Suprapubic skin (tissue), 4 donors: ENCODE results near the gene MRPS14. TPM values are rescaled to one million over a fixed set of nuclear protein-coding genes. Genes with fewer than 3 reads are reported as not detected.
"Not testable (repeated sequence)": the region's sequence is repeated elsewhere in the genome, so short reads cannot be mapped to it uniquely, and the experiment has no call there.

ENCODE experiments used
- DNase-seq, 2 donors: peaks; one replicate each; pipeline ENCODE4 v3.0.0-alpha.2; 2019; ENCODE audit warnings: low spot score in 2 of 2
- H3K27ac ChIP-seq: fragments of 200-600 bp; sonication (generic); one replicate; pipeline ENCODE4 v1.5.1; 2019
- H3K27me3 ChIP-seq: fragments of 200-600 bp; sonication (generic); one replicate; pipeline ENCODE4 v1.5.1; 2019
- H3K36me3 ChIP-seq: fragments of 200-600 bp; sonication (generic); one replicate; pipeline ENCODE4 v1.5.1; 2019
- H3K4me1 ChIP-seq: fragments of 200-600 bp; sonication (generic); one replicate; pipeline ENCODE4 v1.5.1; 2019
- H3K4me3 ChIP-seq: fragments of 200-600 bp; sonication (generic); one replicate; pipeline ENCODE4 v1.5.1; 2019; ENCODE audit warnings: mild to moderate bottlenecking
- H3K9me3 ChIP-seq: fragments of 200-600 bp; sonication (generic); one replicate; pipeline ENCODE4 v1.5.1; 2019
- EP300 ChIP-seq: sonication (generic); formaldehyde crosslinking; IDR thresholded peaks from one replicate; pipeline ENCODE4 v1.6.1; 2017; ENCODE audit warnings: antibody characterized with exemption
- POLR2A ChIP-seq, 2 donors: fragments of 450-650 bp; IDR thresholded peaks; one replicate each; pipeline ENCODE4 v1.6.1; 2017; ENCODE audit warnings: antibody characterized with exemption in 2 of 2, mild to moderate bottlenecking in 2 of 2, moderate library complexity in 2 of 2
- POLR2AphosphoS5 ChIP-seq, 3 donors: sonication (generic); formaldehyde crosslinking; IDR thresholded peaks; one replicate each; pipeline ENCODE4 v1.6.1; 2017; ENCODE audit warnings: antibody characterized with exemption in 3 of 3
- WGBS: methylation state at CpG from one replicate; pipeline ENCODE4 v1.1.5; 2018; 5-methylcytosine and 5-hydroxymethylcytosine counted together
- total RNA-seq, 4 donors: library from RNA; depleted of rRNA; stranded (reverse); fragments of >200 nt; gene quantifications; one replicate each; pipeline ENCODE4 v1.1.0, GENCODE V29; 2016
- TF ChIP-seq, protein P1 (sequence below), 2 donors: fragments of 200-600 bp in 1 of 2; fragments of 450-650 bp in 1 of 2; sonication (generic) in 1 of 2; IDR thresholded peaks; one replicate each; pipeline ENCODE4 v1.5.1; 2016 to 2019; ENCODE audit warnings: antibody characterized with exemption in 2 of 2, mild to moderate bottlenecking in 1 of 2, moderate library complexity in 1 of 2

The MRPS14 gene
- total RNA-seq, 4 donors from 2014 or later = 12.7 to 22.9 (median 17.9) TPM

DNA sequence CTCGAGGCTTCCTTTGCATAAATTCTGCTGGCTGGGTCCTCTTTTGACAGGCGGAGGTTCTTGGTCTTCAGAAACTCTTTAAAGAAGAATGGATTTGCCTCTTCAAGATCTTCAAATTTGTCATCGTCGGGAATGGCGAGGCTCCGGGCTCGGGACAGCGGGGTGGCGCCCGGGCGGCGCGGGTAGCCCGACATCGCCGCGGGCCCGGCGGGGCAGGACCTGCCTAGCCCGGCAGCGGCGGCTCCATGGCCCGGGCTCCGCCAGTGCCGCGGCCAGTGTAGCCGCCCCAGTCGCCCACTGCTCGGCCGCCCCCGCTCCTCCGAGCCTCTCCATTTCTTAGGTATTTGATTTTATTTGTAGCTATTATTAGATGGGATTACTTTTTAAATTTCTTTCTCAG, 22.3 kb upstream of the MRPS14 start:
- no peaks in the 10 kb centered on the region for H3K36me3 ChIP-seq
- no peaks in the 10 kb centered on the region for H3K9me3 ChIP-seq
- WGBS = 96% methylated on average over 14 of the region's 32 CpGs
- H3K27me3 ChIP-seq = peaks cover 23% of the 10 kb centered on the region
- no peak for TF ChIP-seq POLR2A (IDR thresholded peaks at IDR 0.05)
- TF ChIP-seq, protein P1, sequence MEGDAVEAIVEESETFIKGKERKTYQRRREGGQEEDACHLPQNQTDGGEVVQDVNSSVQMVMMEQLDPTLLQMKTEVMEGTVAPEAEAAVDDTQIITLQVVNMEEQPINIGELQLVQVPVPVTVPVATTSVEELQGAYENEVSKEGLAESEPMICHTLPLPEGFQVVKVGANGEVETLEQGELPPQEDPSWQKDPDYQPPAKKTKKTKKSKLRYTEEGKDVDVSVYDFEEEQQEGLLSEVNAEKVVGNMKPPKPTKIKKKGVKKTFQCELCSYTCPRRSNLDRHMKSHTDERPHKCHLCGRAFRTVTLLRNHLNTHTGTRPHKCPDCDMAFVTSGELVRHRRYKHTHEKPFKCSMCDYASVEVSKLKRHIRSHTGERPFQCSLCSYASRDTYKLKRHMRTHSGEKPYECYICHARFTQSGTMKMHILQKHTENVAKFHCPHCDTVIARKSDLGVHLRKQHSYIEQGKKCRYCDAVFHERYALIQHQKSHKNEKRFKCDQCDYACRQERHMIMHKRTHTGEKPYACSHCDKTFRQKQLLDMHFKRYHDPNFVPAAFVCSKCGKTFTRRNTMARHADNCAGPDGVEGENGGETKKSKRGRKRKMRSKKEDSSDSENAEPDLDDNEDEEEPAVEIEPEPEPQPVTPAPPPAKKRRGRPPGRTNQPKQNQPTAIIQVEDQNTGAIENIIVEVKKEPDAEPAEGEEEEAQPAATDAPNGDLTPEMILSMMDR (IDR thresholded peaks at IDR 0.05) = no peak
- TF ChIP-seq EP300 = no peak
- no peak for TF ChIP-seq POLR2AphosphoS5 (IDR thresholded peaks at IDR 0.05)
- no peak for DNase-seq
- H3K27ac ChIP-seq = no peak overlapping the region
- H3K4me1 ChIP-seq = no peaks in the 10 kb centered on the region
- no peak overlapping the region for H3K4me3 ChIP-seq

DNA sequence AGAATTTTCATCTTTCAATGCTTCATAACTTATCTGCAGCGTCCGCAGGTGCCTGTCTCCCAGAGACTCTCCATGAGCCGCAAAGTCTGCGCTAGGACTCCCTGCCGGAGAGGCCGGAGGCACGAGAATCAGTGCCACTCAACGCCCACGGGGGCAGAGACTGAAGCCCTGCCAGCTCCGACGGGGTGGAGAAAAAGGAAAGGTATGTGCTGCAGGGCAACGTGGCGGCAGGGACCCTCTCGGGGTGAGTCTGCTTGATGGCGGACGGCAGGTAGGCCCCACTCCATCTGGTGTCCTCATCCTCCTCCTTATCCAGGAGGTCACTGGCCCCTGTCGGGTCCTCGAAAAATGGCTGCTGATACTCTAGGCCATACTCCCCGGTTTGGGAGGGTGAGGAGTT, 21.9 kb upstream of the MRPS14 start:
- Histone ChIP-seq H3K4me3 (no peak overlapping the region), H3K9me3 (no peaks in the 10 kb centered on the region), H3K36me3 (no peaks in the 10 kb centered on the region), H3K27ac (no peak overlapping the region), H3K27me3 (peaks cover 23% of the 10 kb centered on the region), H3K4me1 (no peaks in the 10 kb centered on the region)
- DNase-seq = no peak
- no peak for TF ChIP-seq POLR2A (IDR thresholded peaks at IDR 0.05)
- TF ChIP-seq EP300 = no peak
- TF ChIP-seq, protein P1 (IDR thresholded peaks at IDR 0.05) = no peak
- 94% methylated on average over 17 of the region's 19 CpGs for WGBS

DNA sequence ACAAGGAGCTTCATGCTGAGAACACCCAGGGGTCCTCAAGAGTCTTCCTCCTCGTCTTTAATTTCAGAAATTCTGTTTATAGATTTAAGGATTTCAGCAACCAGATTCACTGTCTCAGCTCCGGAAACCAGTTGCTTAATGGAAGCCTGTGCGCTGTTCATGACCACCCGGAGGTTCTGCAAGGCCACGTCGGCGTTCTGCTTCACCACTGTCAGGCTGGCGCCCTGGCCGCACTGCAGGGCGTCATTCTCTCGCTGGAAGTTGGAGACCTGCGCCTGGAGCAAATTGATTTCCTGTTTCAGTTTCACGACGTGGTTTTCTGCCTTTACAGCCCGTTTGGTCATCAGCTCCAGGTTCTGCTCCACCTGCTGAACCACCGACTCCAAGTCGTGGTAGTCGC, 21.4 kb upstream of the MRPS14 start:
- 92% methylated on average over 18 of the region's 18 CpGs for WGBS
- DNase-seq, H3K4me3 ChIP-seq, H3K4me1 ChIP-seq, H3K36me3 ChIP-seq, H3K27ac ChIP-seq, H3K9me3 ChIP-seq: not testable (repeated sequence)
- H3K27me3 ChIP-seq = peaks cover 21% of the 10 kb centered on the region

DNA sequence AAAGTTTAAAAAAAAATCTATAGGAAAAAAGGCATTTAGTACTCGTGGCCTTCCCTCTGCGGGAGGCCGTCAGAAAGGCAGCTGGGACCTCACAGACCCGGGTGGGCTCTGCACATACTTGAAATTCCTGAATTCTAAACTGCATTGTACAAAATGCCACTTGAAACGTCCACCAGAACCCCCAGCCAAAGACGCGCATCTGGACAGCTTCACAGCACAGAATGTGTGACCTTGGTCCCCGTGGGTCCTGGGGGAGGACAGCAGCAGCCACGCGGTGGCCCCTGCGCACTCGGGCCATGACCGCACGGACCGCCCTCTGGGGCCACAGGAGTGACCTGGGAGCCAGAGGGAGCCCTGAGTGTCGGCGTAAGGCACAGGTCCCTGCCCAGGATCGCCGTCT, 20.6 kb upstream of the MRPS14 start:
- Histone ChIP-seq H3K9me3 (no peaks in the 10 kb centered on the region), H3K27ac (no peak overlapping the region), H3K4me1 (no peaks in the 10 kb centered on the region), H3K36me3 (no peaks in the 10 kb centered on the region), H3K27me3 (peaks cover 15% of the 10 kb centered on the region), H3K4me3 (no peak overlapping the region)
- WGBS = 76% methylated on average over 19 of the region's 19 CpGs
- TF ChIP-seq, protein P1 (IDR thresholded peaks at IDR 0.05) = no peak
- TF ChIP-seq POLR2A (IDR thresholded peaks at IDR 0.05) (no peak), EP300 (no peak), POLR2AphosphoS5 (IDR thresholded peaks at IDR 0.05) (no peak)
- no peak for DNase-seq

DNA sequence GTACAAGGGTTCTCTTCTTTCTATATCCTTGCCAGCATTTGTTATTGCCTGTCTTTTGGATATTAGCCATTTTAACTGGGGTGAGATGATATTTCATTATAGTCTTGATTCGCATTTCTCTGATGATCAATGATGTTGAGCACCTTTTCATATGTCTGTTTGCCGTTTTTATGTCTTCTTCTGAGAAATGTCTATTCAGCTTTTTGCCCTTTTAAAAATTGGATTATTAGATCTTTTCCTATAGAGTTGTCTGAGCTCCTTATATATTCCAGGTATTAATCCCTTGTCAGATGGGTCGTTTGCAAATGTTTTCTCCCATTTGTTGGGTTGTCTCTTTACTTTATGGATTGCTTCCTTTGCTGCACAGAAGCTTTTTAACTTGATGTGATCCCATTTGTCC, 19.4 kb upstream of the MRPS14 start:
- Histone ChIP-seq H3K9me3 (no peaks in the 10 kb centered on the region), H3K4me1 (no peaks in the 10 kb centered on the region), H3K27ac (no peak overlapping the region), H3K27me3 (peaks cover 15% of the 10 kb centered on the region), H3K4me3 (no peak overlapping the region), H3K36me3 (no peaks in the 10 kb centered on the region)
- 81% methylated on average over 3 of the region's 3 CpGs for WGBS
- TF ChIP-seq POLR2A (IDR thresholded peaks at IDR 0.05) (no peak), POLR2AphosphoS5 (IDR thresholded peaks at IDR 0.05) (no peak), EP300 (no peak)
- TF ChIP-seq, protein P1 (IDR thresholded peaks at IDR 0.05) = no peak
- no peak for DNase-seq

DNA sequence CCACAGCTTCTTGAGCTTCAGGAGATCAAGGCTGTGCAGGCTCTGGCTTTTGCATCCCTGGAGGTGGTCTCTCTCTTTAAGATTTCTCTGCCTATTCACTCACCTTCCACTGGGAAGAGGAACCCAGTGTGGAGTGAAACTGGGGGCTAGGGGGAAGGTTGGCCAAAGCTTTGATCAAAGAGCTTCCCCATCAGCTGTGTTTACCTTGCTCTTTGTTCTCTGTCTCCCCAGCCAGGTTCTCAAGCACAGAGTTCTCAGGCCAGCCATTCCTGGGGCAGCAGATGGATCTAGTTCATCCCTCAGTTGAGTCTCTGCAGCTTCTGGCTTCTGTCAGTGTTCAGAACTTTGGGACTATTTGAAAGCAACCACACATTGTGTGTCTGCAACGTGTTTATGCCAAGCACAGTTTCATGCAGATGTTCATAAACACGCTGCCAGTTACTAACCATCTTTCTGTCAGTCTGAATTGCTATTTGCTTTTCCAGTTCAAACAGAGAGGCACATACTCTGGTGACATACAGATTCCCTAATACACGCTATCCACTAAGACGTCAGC, 17.2 kb upstream of the MRPS14 start:
- no peaks in the 10 kb centered on the region for H3K36me3 ChIP-seq
- H3K4me3 ChIP-seq = no peak overlapping the region
- no peaks in the 10 kb centered on the region for H3K4me1 ChIP-seq
- H3K9me3 ChIP-seq = no peaks in the 10 kb centered on the region
- WGBS = 57% methylated on average over 4 of the region's 4 CpGs
- TF ChIP-seq POLR2A (IDR thresholded peaks at IDR 0.05) (no peak), POLR2AphosphoS5 (IDR thresholded peaks at IDR 0.05) (no peak), EP300 (no peak)
- TF ChIP-seq, protein P1 (IDR thresholded peaks at IDR 0.05) = no peak
- no peak overlapping the region for H3K27ac ChIP-seq
- DNase-seq = no peak
- peaks cover 15% of the 10 kb centered on the region for H3K27me3 ChIP-seq
